LoVo (cell line): ENCODE data around the gene NAPG.
"Not testable (repeated sequence)": the region's sequence is repeated elsewhere in the genome, so short reads cannot be mapped to it uniquely, and the experiment has no call there.

Source experiments
- DNase-seq: peaks from one replicate; pipeline ENCODE4 v3.0.0-alpha.2; 2016; ENCODE audit warnings: low spot score

The NAPG gene

GRCh38 chr18:10525697-10526560 is at the start of gene NAPG:
NAPG (plus strand) TSS chr18:10526027; CDS start chr18:10526103, 76 bp downstream.
- peak; percentile 95 for DNase-seq

GRCh38 chr18:10476338-10476791 is 49.5 kb upstream of the NAPG start:
- DNase-seq: no peak

- no peak for DNase-seq
Observed at GRCh38 chr18:10477121-10477862, 48.5 kb upstream of the NAPG start.

GRCh38 chr18:10477863-10478260 is 48.0 kb upstream of the NAPG start:
- DNase-seq: no peak

- no peak for DNase-seq
Observed at GRCh38 chr18:10481831-10482230, 44.0 kb upstream of the NAPG start.

GRCh38 chr18:10482363-10482984 is 43.4 kb upstream of the NAPG start:
- DNase-seq: no peak

- no peak for DNase-seq
Observed at GRCh38 chr18:10482985-10483949, 42.6 kb upstream of the NAPG start.

GRCh38 chr18:10485475-10485874 is 40.4 kb upstream of the NAPG start:
- no peak for DNase-seq

- no peak for DNase-seq
Observed at GRCh38 chr18:10486362-10486761, 39.5 kb upstream of the NAPG start.

- no peak for DNase-seq
Observed at GRCh38 chr18:10487154-10487553, 38.7 kb upstream of the NAPG start.

GRCh38 chr18:10488017-10488416 is 37.8 kb upstream of the NAPG start:
- DNase-seq: no peak

GRCh38 chr18:10490401-10491165 is 35.2 kb upstream of the NAPG start:
- peak; percentile 10 for DNase-seq

- DNase-seq: no peak
Observed at GRCh38 chr18:10495936-10496335, 29.9 kb upstream of the NAPG start.

- DNase-seq: no peak
Observed at GRCh38 chr18:10497206-10497749, 28.5 kb upstream of the NAPG start.

GRCh38 chr18:10499230-10499629 is 26.6 kb upstream of the NAPG start:
- DNase-seq: no peak

- DNase-seq: no peak
Observed at GRCh38 chr18:10500038-10500437, 25.8 kb upstream of the NAPG start.

GRCh38 chr18:10504723-10505122 is 21.1 kb upstream of the NAPG start:
- DNase-seq: no peak

- not testable (repeated sequence) for DNase-seq
Observed at GRCh38 chr18:10505892-10506291, 19.9 kb upstream of the NAPG start.

GRCh38 chr18:10508591-10508990 is 17.2 kb upstream of the NAPG start:
- DNase-seq: no peak

- no peak for DNase-seq
Observed at GRCh38 chr18:10511236-10511635, 14.6 kb upstream of the NAPG start.
